ENCODE measurements around the gene SPHK1.

The SPHK1 gene

DNA sequence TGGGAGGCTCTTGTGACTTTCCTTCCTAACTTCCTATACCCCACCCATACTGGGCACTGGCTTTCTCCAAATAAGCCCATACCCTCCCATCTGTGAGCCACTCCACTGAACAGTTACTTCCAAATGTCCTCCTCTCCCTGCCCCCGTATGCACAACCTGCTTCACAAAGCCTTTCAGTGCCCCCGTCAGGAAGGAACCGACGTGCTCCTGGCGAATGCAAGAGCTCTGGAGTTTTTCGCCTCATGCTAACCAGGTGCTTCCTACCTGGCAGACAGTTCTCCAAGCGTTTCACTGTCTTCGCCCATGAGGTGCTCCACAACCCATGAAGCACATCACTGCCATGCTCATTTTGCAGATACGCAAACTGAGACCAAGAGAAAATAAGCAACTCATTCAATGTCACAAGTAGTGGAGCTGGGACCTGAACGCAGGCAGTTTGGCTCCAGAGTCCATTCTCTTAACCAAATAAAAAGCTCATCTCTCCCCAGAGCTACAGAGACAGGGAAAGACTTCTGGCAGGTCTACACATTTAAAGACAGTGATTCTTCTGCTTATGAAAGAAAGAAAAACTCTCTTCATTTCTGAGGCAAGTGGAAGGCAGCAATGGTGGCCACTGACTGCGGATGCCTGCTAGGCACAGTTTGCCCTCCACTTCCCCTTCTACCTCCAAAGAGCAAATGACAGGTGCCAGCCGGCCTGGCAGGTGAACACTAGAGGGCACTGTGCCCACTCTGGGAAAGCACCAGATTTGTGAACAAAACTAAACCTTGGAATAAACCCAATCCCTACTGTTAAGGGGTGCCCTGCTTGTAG, 23.8 kb downstream of the SPHK1 start:
- TF ChIP-seq ELF4 (IDR thresholded peaks at IDR 0.05) (no peak), SP1 (IDR thresholded peaks at IDR 0.05) (no peak)
- DNase-seq (ENCODE audit: extremely low spot score), result peak; percentile 67
- CTCF ChIA-PET, result interaction anchor here (1.0 to 2.7 kb wide), 6 partner anchors 10 to 107 kb away, joined by 3 to 14 read pairs (median 6); no protein-coding TSS in a partner anchor
- POLR2A ChIA-PET, result no interaction called here

DNA sequence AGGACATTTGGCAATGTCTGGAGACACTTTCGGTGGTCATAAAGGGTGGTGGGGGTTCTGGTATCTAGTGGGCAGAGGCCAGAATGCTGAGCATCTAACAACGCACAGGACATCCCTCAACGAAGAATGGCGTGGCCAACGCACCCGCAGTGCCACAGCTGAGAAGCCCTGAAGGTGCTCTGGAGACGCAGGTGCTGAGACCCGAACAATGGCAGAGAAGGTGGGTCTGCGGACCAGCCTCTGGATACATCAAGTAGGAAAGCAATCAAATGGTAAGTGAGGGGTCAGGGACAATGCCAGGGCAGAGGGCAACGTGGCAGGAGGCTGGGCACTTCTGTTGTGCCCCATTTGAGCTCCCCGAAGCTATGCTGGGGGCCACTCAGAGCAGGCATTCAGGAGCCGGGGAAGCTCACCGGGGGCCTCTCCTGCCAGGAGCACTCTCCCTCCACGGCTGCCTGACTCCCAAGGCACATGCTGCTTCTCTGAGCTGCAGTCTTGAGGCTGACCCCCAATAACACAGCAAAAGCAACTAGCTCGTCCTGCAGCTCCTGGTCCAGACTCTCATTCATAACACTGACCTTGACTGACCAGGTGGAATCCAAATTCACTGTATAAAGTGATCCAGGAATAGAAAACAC, 26.0 kb downstream of the SPHK1 start:
- TF ChIP-seq LEF1 (IDR thresholded peaks at IDR 0.05; ENCODE audit: borderline replicate concordance) (no peak), CTBP1 (IDR thresholded peaks at IDR 0.05; ENCODE audit: borderline replicate concordance) (no peak), HDGF (IDR thresholded peaks at IDR 0.05; ENCODE audit: borderline replicate concordance) (no peak), ARNT (IDR thresholded peaks at IDR 0.05) (no peak), TARDBP (IDR thresholded peaks at IDR 0.05) (no peak), FOXA1 (IDR thresholded peaks at IDR 0.05) (no peak), SUZ12 (IDR thresholded peaks at IDR 0.05) (no peak), FOXM1 (IDR thresholded peaks at IDR 0.05; ENCODE audit: borderline replicate concordance) (no peak), NFRKB (IDR thresholded peaks at IDR 0.05) (no peak), ZNF384 (IDR thresholded peaks at IDR 0.05) (no peak), ELF4 (IDR thresholded peaks at IDR 0.05) (no peak), L3MBTL2 (conservative IDR thresholded peaks at IDR 0.05) (no peak), BHLHE40 (IDR thresholded peaks at IDR 0.05; ENCODE audit: borderline replicate concordance) (no peak), SP1 (IDR thresholded peaks at IDR 0.05) (no peak), PKNOX1 (IDR thresholded peaks at IDR 0.05) (no peak)
- no peak for DNase-seq (ENCODE audit: extremely low spot score)
- ChIA-PET POLR2A (interaction anchor here (2.2 kb wide), 1 partner anchor 42 kb away, joined by 8 read pairs; the partner anchor contains the start of gene UBE2O), CTCF (interaction anchor here (0.6 to 2.0 kb wide), 3 partner anchors 16 to 271 kb away, joined by 3 to 6 read pairs (median 4); no protein-coding TSS in a partner anchor)

- TF ChIP-seq HDGF (IDR thresholded peaks at IDR 0.05; ENCODE audit: borderline replicate concordance) (no peak), SP1 (IDR thresholded peaks at IDR 0.05) (no peak), ARNT (IDR thresholded peaks at IDR 0.05) (no peak), CTBP1 (IDR thresholded peaks at IDR 0.05; ENCODE audit: borderline replicate concordance) (no peak), NFRKB (IDR thresholded peaks at IDR 0.05) (no peak), FOXM1 (IDR thresholded peaks at IDR 0.05; ENCODE audit: borderline replicate concordance) (no peak), FOXK2 (IDR thresholded peaks at IDR 0.05) (no peak), FOXA1 (IDR thresholded peaks at IDR 0.05) (no peak), BHLHE40 (IDR thresholded peaks at IDR 0.05; ENCODE audit: borderline replicate concordance) (no peak), PKNOX1 (IDR thresholded peaks at IDR 0.05) (no peak), ELF4 (IDR thresholded peaks at IDR 0.05) (no peak), LEF1 (IDR thresholded peaks at IDR 0.05; ENCODE audit: borderline replicate concordance) (no peak), SUZ12 (IDR thresholded peaks at IDR 0.05) (no peak), ZNF384 (IDR thresholded peaks at IDR 0.05) (no peak), L3MBTL2 (conservative IDR thresholded peaks at IDR 0.05) (no peak), TARDBP (IDR thresholded peaks at IDR 0.05) (no peak)
- no peak for DNase-seq (ENCODE audit: extremely low spot score)
- ChIA-PET CTCF (interaction anchor here (0.6 to 2.1 kb wide), 5 partner anchors 13 to 270 kb away, joined by 3 to 9 read pairs (median 4); no protein-coding TSS in a partner anchor), POLR2A (interaction anchor here (1.2 to 2.2 kb wide), 2 partner anchors 21 to 41 kb away, joined by 3 to 8 read pairs; partner anchors contain the start of gene UBE2O)
These were observed 26.8 kb downstream of the SPHK1 start for GRCh38 chr17:76411247-76411646.

GRCh38 chr17:76414334-76415295, 30.2 kb downstream of the SPHK1 start:
- TF ChIP-seq HDGF (IDR thresholded peaks at IDR 0.05; ENCODE audit: borderline replicate concordance), result no peak
- TF ChIP-seq SP1 (IDR thresholded peaks at IDR 0.05), result no peak
- TF ChIP-seq PKNOX1 (IDR thresholded peaks at IDR 0.05), result no peak
- TF ChIP-seq FOXK2 (IDR thresholded peaks at IDR 0.05), result no peak
- no peak for TF ChIP-seq L3MBTL2 (conservative IDR thresholded peaks at IDR 0.05)
- TF ChIP-seq BHLHE40 (IDR thresholded peaks at IDR 0.05; ENCODE audit: borderline replicate concordance), result no peak
- TF ChIP-seq SUZ12 (IDR thresholded peaks at IDR 0.05), result no peak
- TF ChIP-seq FOXA1 (IDR thresholded peaks at IDR 0.05), result no peak
- TF ChIP-seq LEF1 (IDR thresholded peaks at IDR 0.05; ENCODE audit: borderline replicate concordance), result no peak
- no peak for TF ChIP-seq TARDBP (IDR thresholded peaks at IDR 0.05)
- no peak for TF ChIP-seq FOXM1 (IDR thresholded peaks at IDR 0.05; ENCODE audit: borderline replicate concordance)
- TF ChIP-seq ELF4 (IDR thresholded peaks at IDR 0.05), result no peak
- no peak for TF ChIP-seq ARNT (IDR thresholded peaks at IDR 0.05)
- TF ChIP-seq ZNF384 (IDR thresholded peaks at IDR 0.05), result no peak
- no peak for TF ChIP-seq CTBP1 (IDR thresholded peaks at IDR 0.05; ENCODE audit: borderline replicate concordance)
- no peak for TF ChIP-seq NFRKB (IDR thresholded peaks at IDR 0.05)
- ChIA-PET POLR2A (interaction anchor here (0.6 to 1.2 kb wide), 3 partner anchors 17 to 143 kb away, joined by 3 to 4 read pairs (median 3); no protein-coding TSS in a partner anchor), CTCF (interaction anchor here (0.7 to 1.6 kb wide), 4 partner anchors 16 to 93 kb away, joined by 3 to 7 read pairs (median 5); no protein-coding TSS in a partner anchor)
- DNase-seq (ENCODE audit: extremely low spot score), result peak; percentile 37
